Mucosa of rectum (tissue), 2 donors: Measurements from ENCODE around the gene HBG1.

Experiments used
- H3K27ac ChIP-seq, 2 donors: one replicate each; pipeline ENCODE4 v1.7.0; 2013; ENCODE audit warnings: inconsistent platforms in 2 of 2, low read depth in 2 of 2, low read length in 2 of 2
- H3K27me3 ChIP-seq, 2 donors: one replicate each; pipeline ENCODE4 v1.7.0; 2013; ENCODE audit warnings: low read length in 2 of 2; ENCODE audit not compliant: control insufficient read depth in 2 of 2, insufficient read depth in 2 of 2
- H3K36me3 ChIP-seq, 2 donors: one replicate each; pipeline ENCODE4 v1.7.0; 2013; ENCODE audit warnings: low read length in 2 of 2; ENCODE audit not compliant: control insufficient read depth in 2 of 2, insufficient read depth in 2 of 2
- H3K4me1 ChIP-seq, 2 donors: one replicate each; pipeline ENCODE4 v1.7.0; 2013; ENCODE audit warnings: low read length in 2 of 2, mild to moderate bottlenecking in 1 of 2; ENCODE audit not compliant: control insufficient read depth in 2 of 2, insufficient read depth in 2 of 2
- H3K4me3 ChIP-seq, 2 donors: one replicate each; pipeline ENCODE4 v1.7.0; 2013; ENCODE audit warnings: low read length in 2 of 2
- H3K9ac ChIP-seq, 2 donors: one replicate each; pipeline ENCODE4 v1.7.0; 2013; ENCODE audit warnings: low read length in 2 of 2, low read depth in 1 of 2, mild to moderate bottlenecking in 1 of 2
- H3K9me3 ChIP-seq, 2 donors: one replicate each; pipeline ENCODE4 v1.7.0; 2013; ENCODE audit warnings: low read length in 2 of 2; ENCODE audit not compliant: control insufficient read depth in 2 of 2
- donor health status: healthy.
- donor health status: Normal muscosa, but diverticular disease.

Gene HBG1

DNA sequence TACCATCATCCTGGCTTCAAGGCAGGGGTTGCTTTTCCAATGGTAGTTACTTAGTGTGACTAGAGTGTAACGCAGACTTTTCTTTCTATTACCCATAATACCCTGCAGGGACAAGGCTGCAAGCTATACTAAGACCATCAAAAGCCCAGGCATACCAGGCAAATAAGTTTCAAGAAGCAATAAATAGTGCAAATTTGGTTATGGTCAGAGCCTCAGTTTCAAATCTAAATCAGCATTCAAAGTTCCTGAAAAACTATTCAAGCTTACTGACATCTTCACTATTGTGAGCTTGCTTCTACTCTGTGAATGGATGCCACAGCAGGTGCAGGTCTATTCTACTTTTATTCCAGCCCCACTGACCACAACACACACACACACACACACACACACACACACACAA is 20.3 kb downstream of the HBG1 start:
- Histone ChIP-seq H3K36me3 (no peaks in the 10 kb centered on the region), H3K27ac (no peak overlapping the region), H3K9me3 (no peaks in the 10 kb centered on the region), H3K4me3 (no peak overlapping the region), H3K4me1 (no peaks in the 10 kb centered on the region), H3K27me3 (no peaks in the 10 kb centered on the region), H3K9ac (no peak overlapping the region)

DNA sequence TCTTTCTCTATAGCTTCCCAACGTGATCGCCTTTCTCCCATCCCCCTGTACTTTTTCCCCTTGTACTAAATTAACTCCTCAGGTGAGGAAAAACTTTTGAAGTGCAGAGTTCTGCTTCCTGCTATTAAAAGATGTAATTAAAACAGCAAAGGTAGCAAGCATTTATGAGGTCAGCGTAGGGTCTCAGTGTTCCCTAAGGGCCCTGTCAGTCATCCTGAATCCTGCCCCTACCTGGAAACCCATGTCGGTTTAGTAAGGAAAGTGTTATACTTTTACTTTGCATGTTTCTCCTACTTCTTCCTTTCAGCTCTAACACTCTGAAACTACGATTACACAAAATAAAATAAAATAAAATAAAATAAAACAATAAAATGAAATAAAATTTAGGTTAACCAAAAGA is 21.5 kb downstream of the HBG1 start:
- H3K36me3 ChIP-seq: no peaks in the 10 kb centered on the region
- no peaks in the 10 kb centered on the region for H3K9me3 ChIP-seq
- H3K9ac ChIP-seq: no peak overlapping the region
- H3K4me3 ChIP-seq: no peak overlapping the region
- no peaks in the 10 kb centered on the region for H3K27me3 ChIP-seq
- no peaks in the 10 kb centered on the region for H3K4me1 ChIP-seq
- no peak overlapping the region for H3K27ac ChIP-seq

GRCh38 chr11:5227681-5228080 is 22.0 kb downstream of the HBG1 start:
- H3K36me3 ChIP-seq: no peaks in the 10 kb centered on the region
- no peaks in the 10 kb centered on the region for H3K9me3 ChIP-seq
- H3K4me1 ChIP-seq: no peaks in the 10 kb centered on the region
- H3K27ac ChIP-seq: no peak overlapping the region
- H3K9ac ChIP-seq: no peak overlapping the region
- H3K27me3 ChIP-seq: no peaks in the 10 kb centered on the region
- H3K4me3 ChIP-seq: no peak overlapping the region

GRCh38 chr11:5226732-5227310 is 22.8 kb downstream of the HBG1 start, which contains the start of gene HBB:
Gene HBB (minus strand): TSS chr11:5227071. CDS start chr11:5227021, 50 bp downstream.
- no peaks in the 10 kb centered on the region for H3K36me3 ChIP-seq
- H3K4me3 ChIP-seq: no peak within 1 kb of the TSS
- no peaks in the 10 kb centered on the region for H3K9me3 ChIP-seq

DNA sequence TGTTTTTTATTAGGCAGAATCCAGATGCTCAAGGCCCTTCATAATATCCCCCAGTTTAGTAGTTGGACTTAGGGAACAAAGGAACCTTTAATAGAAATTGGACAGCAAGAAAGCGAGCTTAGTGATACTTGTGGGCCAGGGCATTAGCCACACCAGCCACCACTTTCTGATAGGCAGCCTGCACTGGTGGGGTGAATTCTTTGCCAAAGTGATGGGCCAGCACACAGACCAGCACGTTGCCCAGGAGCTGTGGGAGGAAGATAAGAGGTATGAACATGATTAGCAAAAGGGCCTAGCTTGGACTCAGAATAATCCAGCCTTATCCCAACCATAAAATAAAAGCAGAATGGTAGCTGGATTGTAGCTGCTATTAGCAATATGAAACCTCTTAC is 24.2 kb downstream of the HBG1 start:
- Histone ChIP-seq H3K4me1 (no peaks in the 10 kb centered on the region), H3K9me3 (no peaks in the 10 kb centered on the region), H3K9ac (no peak overlapping the region), H3K4me3 (no peak overlapping the region), H3K27me3 (no peaks in the 10 kb centered on the region), H3K27ac (no peak overlapping the region), H3K36me3 (no peaks in the 10 kb centered on the region)

More at GRCh38 chr11:5226732-5227310, 22.8 kb downstream of the HBG1 start, which contains the start of gene HBB:
- Histone ChIP-seq H3K9ac (no peak within 1 kb of the TSS), H3K4me1 (no peaks in the 10 kb centered on the region), H3K27ac (no peak within 1 kb of the TSS), H3K27me3 (no peaks in the 10 kb centered on the region)

DNA sequence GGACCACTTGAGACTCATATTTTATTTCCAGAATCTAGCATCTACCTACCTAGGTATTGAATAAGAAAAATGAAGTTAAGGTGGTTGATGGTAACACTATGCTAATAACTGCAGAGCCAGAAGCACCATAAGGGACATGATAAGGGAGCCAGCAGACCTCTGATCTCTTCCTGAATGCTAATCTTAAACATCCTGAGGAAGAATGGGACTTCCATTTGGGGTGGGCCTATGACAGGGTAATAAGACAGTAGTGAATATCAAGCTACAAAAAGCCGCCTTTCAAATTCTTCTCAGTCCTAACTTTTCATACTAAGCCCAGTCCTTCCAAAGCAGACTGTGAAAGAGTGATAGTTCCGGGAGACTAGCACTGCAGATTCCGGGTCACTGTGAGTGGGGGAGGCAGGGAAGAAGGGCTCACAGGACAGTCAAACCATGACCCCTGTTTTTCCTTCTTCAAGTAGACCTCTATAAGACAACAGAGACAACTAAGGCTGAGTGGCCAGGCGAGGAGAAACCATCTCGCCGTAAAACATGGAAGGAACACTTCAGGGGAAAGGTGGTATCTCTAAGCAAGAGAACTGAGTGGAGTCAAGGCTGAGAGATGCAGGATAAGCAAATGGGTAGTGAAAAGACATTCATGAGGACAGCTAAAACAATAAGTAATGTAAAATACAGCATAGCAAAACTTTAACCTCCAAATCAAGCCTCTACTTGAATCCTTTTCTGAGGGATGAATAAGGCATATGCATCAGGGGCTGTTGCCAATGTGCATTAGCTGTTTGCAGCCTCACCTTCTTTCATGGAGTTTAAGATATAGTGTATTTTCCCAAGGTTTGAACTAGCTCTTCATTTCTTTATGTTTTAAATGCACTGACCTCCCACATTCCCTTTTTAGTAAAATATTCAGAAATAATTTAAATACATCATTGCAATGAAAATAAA is 24.8 kb downstream of the HBG1 start:
- no peaks in the 10 kb centered on the region for H3K4me1 ChIP-seq
- no peak overlapping the region for H3K27ac ChIP-seq
- H3K4me3 ChIP-seq: no peak overlapping the region
- no peaks in the 10 kb centered on the region for H3K27me3 ChIP-seq
- H3K9ac ChIP-seq: no peak overlapping the region
- no peaks in the 10 kb centered on the region for H3K36me3 ChIP-seq
- H3K9me3 ChIP-seq: no peaks in the 10 kb centered on the region

DNA sequence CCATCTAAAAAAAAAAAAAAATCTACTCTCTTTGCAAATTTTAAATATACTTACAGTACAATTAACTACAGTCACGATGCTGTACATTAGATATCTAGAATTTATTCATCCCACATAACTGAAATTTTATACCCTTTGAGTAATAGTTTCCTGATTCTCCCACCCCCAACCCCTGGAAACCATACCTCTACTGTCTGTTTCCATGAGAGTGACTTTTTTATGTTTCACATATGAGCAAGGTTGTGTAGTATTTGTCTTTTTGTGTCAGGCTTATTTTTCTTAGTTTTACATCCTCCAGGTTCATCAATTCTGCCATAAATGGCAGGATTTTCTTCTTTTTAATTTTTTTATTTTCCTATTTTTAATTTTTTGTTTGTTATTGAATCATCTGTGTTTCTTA is 26.0 kb downstream of the HBG1 start:
- Histone ChIP-seq H3K4me3 (no peak overlapping the region), H3K27me3 (no peaks in the 10 kb centered on the region), H3K9me3 (no peaks in the 10 kb centered on the region), H3K36me3 (no peaks in the 10 kb centered on the region), H3K4me1 (no peaks in the 10 kb centered on the region), H3K9ac (no peak overlapping the region), H3K27ac (no peak overlapping the region)

- no peaks in the 10 kb centered on the region for H3K4me1 ChIP-seq
- H3K27ac ChIP-seq: no peak overlapping the region
- H3K9me3 ChIP-seq: no peaks in the 10 kb centered on the region
- no peaks in the 10 kb centered on the region for H3K36me3 ChIP-seq
- H3K4me3 ChIP-seq: no peak overlapping the region
- H3K27me3 ChIP-seq: no peaks in the 10 kb centered on the region
- H3K9ac ChIP-seq: no peak overlapping the region
These were observed 26.5 kb downstream of the HBG1 start for GRCh38 chr11:5223146-5223545.

DNA sequence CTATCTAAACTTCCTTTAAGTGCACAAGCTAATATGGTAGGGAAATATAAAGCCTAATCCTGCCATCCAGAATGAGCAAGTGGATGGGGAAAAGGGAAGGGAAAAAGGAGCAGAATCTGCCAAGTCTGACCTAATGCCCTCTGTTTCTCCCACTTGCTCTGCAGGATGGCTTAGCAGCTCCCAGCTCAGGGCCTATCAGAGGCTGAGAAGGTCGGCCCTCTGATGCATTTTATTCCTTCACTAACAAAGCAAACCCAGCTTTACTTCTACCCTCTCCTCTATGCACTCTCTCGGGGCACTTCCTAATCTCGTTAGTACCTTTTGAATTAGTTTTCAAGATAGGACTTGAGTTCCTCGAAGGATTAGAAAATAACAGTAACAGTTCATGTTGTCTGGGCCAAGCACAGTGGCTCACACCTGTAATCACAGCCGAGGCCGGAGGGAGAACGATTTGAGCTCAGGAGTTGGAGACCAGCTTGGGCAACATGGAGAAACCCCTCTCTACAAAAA is 39.2 kb downstream of the HBG1 start:
- H3K36me3 ChIP-seq: no peaks in the 10 kb centered on the region

DNA sequence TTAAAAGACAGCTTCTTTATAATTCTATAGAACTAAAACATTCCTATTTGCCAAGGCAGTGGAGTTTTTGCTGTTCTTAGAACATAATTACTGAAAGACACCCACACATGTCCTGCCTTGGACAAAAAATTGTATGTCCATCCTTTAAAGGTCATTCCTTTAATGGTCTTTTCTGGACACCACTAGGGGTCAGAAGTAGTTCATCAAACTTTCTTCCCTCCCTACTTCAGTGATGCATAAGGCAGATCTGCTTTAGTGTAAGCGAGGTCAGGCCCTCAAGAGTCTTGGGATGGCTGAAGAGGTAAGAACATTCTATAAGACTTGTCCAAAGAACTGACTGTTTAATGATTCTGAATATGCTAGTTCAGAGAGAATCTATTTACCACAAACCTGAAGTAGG is 44.9 kb downstream of the HBG1 start:
- Histone ChIP-seq H3K9me3 (no peaks in the 10 kb centered on the region), H3K9ac (no peak overlapping the region), H3K4me3 (no peak overlapping the region), H3K4me1 (no peaks in the 10 kb centered on the region), H3K27ac (no peak overlapping the region), H3K27me3 (no peaks in the 10 kb centered on the region), H3K36me3 (no peaks in the 10 kb centered on the region)

More for the DNA sequence above, 39.2 kb downstream of the HBG1 start:
- Histone ChIP-seq H3K27ac (no peak overlapping the region), H3K4me3 (no peak overlapping the region), H3K9me3 (no peaks in the 10 kb centered on the region), H3K4me1 (no peaks in the 10 kb centered on the region), H3K27me3 (no peaks in the 10 kb centered on the region), H3K9ac (no peak overlapping the region)
